Measurements from ENCODE around the gene GJE1.

The GJE1 gene

GRCh38 chr6:142167071-142167470, 34.3 kb downstream of the GJE1 start:
- DNase-seq = no peak

GRCh38 chr6:142167486-142167885, 34.8 kb downstream of the GJE1 start:
- DNase-seq = no peak

DNA sequence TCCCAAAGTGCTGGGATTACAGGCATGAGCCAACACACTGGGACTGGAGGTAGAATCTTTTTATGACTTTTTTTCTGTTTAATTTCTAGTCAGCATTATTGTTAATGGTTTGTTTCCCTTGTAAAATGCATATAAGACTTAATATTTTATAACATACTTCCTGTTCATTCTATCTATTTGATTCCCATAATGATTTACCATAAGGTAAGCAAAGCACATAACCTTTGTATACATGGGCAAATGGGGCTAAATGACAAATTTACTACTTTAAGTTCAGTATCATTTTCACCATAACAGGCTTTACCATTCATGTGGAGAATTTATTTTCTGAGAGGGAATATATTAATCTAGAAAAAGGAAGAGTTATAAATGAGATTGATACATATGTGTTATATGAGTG, 38.6 kb downstream of the GJE1 start:
- DNase-seq = no peak

DNA sequence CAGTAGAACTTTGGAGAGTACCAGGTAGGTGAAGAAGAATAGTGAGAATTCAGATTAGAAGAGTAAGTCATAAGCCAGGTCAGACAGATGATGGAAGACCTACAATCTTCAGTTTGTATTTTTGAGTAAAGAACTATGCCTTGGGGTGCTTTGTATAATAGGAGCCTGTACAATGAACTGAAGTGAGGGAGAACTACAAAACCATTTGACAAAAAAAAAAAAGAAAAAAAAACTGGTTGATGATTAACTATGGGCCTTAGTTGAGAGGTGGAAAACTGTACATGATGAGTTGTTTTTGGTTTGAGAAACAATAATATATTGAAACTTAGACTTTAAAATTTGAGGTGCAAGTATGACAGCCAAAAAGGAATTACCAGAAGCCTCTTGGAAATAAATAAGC, 40.0 kb downstream of the GJE1 start:
- DNase-seq = no peak

DNA sequence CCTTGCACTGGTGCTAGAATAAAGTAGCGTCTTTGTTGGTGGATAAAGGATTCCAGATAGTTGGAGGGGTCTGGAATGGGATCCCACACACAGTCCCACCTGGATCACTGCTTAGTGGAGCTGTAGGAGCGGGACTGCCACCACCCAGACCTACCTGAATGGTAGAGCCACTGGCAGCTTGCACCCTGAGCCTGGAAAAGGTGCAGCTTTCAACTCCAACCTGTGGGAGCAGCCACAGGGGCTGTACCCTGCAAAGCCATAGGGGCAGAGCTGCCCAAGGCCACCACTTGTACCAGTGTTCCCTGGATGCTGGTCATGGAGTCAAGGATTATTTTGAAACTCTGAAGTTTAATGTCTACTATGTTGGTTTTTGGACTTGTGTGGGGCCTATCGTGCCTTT, 41.3 kb downstream of the GJE1 start:
- no peak for DNase-seq

GRCh38 chr6:142174703-142175102, 42.0 kb downstream of the GJE1 start:
- DNase-seq = no peak

DNA sequence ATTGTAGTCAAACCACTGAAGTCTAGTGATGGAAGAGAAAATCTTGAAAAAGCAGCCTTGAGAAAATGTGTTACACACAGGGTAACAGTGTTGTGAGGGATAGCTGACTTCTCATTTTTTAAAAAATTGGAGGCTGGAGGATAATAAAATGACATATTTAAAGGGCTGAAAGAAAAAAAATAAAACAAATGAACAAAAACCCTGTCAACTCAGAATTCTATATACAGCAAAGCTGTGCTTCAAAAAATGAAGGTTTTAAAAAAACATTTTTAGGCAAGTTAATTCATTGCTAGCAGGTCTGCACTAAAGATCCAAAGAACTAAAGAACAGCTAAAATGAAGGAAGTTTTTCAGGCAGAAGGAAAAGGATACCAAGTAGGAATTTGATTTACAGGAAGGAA, 45.4 kb downstream of the GJE1 start:
- no peak for DNase-seq

- no peak for DNase-seq
Measured at GRCh38 chr6:142182004-142182403, 49.3 kb downstream of the GJE1 start.

- no peak for DNase-seq
Measured at GRCh38 chr6:142183351-142183750, 50.6 kb downstream of the GJE1 start.

GRCh38 chr6:142184307-142184706, 51.6 kb downstream of the GJE1 start:
- no peak for DNase-seq

All from activated effector memory CD4-positive, alpha-beta T cell treated with anti-CD3 and anti-CD28 coated beads, Interleukin-2, amount 50 U/mL, for 16 hours (primary cell).